K562 (cell line): ENCODE data around the gene VMP1. TPM values are rescaled to one million over a fixed set of nuclear protein-coding genes. Genes with fewer than 3 reads are reported as not detected.

ENCODE experiments used
- CHAMP1 ChIP-seq: fragments of 450-650 bp; IDR thresholded peaks from 2 replicates; pipeline ENCODE4 v1.6.1; 2016; ENCODE audit warnings: mild to moderate bottlenecking
- DIDO1 ChIP-seq: fragments of 450-650 bp; IDR thresholded peaks from 2 replicates; pipeline ENCODE4 v1.6.1; 2016; ENCODE audit warnings: low read depth, missing biosample characterization, missing genetic modification characterization
- KLF16 ChIP-seq: IDR thresholded peaks from 2 replicates; pipeline ENCODE4 v1.6.1; 2016; ENCODE audit warnings: antibody characterized with exemption
- NEUROD1 ChIP-seq: fragments of 150-350 bp; IDR thresholded peaks from 2 replicates; pipeline ENCODE4 v1.6.1; 2014; ENCODE audit warnings: borderline replicate concordance, low read length, low read depth; ENCODE audit not compliant: partially characterized antibody
- POLR2AphosphoS2 ChIP-seq: IDR thresholded peaks from 2 replicates; pipeline ENCODE4 v1.6.1; 2012; ENCODE audit warnings: low read length, improper control_type of control experiment
- RNF2 ChIP-seq: sonication (generic); IDR thresholded peaks from 2 replicates; pipeline ENCODE4 v1.6.1; 2016
- TBL1XR1 ChIP-seq, 2 experiments: IDR thresholded peaks; 2 replicates each; pipeline ENCODE4 v1.6.1; 2012; ENCODE audit warnings: improper control_type of control experiment in 2 of 2, low read length in 2 of 2, mild to moderate bottlenecking in 1 of 2
- ZBTB40 ChIP-seq, 2 experiments: fragments of 450-650 bp in 1 of 2; sonication (generic) in 1 of 2; formaldehyde crosslinking in 1 of 2; IDR thresholded peaks; 2 replicates each; pipeline versions ENCODE4 v1.7.1 to v1.9.0; 2016 to 2022; ENCODE audit warnings: inconsistent platforms in 1 of 2, mild to moderate bottlenecking in 1 of 2, missing genetic modification reagents in 1 of 2
- ZBTB43 ChIP-seq: sonication (generic); formaldehyde crosslinking; IDR thresholded peaks from 2 replicates; pipeline ENCODE4 v1.8.0; 2023; ENCODE audit warnings: mild to moderate bottlenecking, missing genetic modification reagents
- ZNF175 ChIP-seq: fragments of 200-800 bp; sonication (Bioruptor generic); IDR thresholded peaks from 2 replicates; pipeline ENCODE4 v1.6.1; 2016; ENCODE audit warnings: low read depth, mild to moderate bottlenecking, missing genetic modification characterization, missing compliant biosample characterization
- ZNF395 ChIP-seq: fragments of 200-800 bp; sonication (Bioruptor generic); IDR thresholded peaks from 2 replicates; pipeline ENCODE4 v1.6.1; 2017; ENCODE audit warnings: missing genetic modification characterization, missing compliant biosample characterization
- polyA plus RNA-seq, 8 experiments: library from polyadenylated mRNA; depleted of rRNA in 4 of 8; stranded (reverse) in 5 of 8; unstranded in 3 of 8; fragments of >200 nt; fragmentation: Nextera tagmentation in 2 of 8; fragmentation: Illumina TruSeq in 1 of 8; extraction: Ambion mirVana in 2 of 8; extraction: Trizol in 1 of 8; gene quantifications; 2 replicates each; pipeline versions ENCODE4 v1.2.1 to v1.2.3, GENCODE V29; 2011 to 2014; ENCODE audit warnings: inconsistent platforms in 1 of 8, missing spikeins in 1 of 8
- total RNA-seq, 7 experiments: library from RNA; depleted of rRNA in 6 of 7; stranded (reverse); fragments of >200 nt in 6 of 7; fragmentation: Illumina TruSeq in 2 of 7; extraction: Trizol in 2 of 7; gene quantifications; 2 replicates each; pipeline versions ENCODE4 v1.2.1 to v1.2.3, GENCODE V29; 2011 to 2021; ENCODE audit warnings: low replicate concordance in 1 of 7

VMP1 gene
- total and polyA plus RNA-seq, 9 of the 15 experiments (the other 6 are each of a cell fraction or from before 2014, with no cell fraction given): 123 to 304 (median 151) TPM

GRCh38 chr17:59684967-59685366 is 22.5 kb upstream of the VMP1 start (continued):
- peak; percentile 79 for TF ChIP-seq ZBTB40 (IDR thresholded peaks at IDR 0.05)
- no peak for TF ChIP-seq ZBTB40 (CRISPR knock-in tag; IDR thresholded peaks at IDR 0.05)
- TF ChIP-seq RNF2: peak; percentile 69; the same call in 1 of the 2 replicates
- TF ChIP-seq ZBTB43: no peak
- TF ChIP-seq DIDO1 (tag): no peak
- TF ChIP-seq CHAMP1: peak; percentile 42; the same call in 1 of the 2 replicates
- peak; percentile 39 to 94; a peak in 2 of 4 replicates for TF ChIP-seq TBL1XR1 (IDR thresholded peaks at IDR 0.05; ENCODE audit: low read length in 2 of 2)
- peak; percentile 45 for TF ChIP-seq NEUROD1
- TF ChIP-seq ZNF395 (CRISPR knock-in tag): peak; percentile 70; the same call in 1 of the 2 replicates
- peak; percentile 96 for TF ChIP-seq KLF16
- 0 out of 2 replicates have a peak, but pooled peaks have one; percentile 26 for TF ChIP-seq ZNF175 (CRISPR knock-in tag)
- TF ChIP-seq POLR2AphosphoS2: 0 out of 2 replicates have a peak, but pooled peaks have one; percentile 64
